GM12878 (cell line): ENCODE measurements around the gene TMEM161A. TPM values are rescaled to one million over a fixed set of nuclear protein-coding genes. Genes with fewer than 3 reads are reported as not detected.

Experiments used
- ATF3 ChIP-seq: IDR thresholded peaks from 2 replicates; pipeline ENCODE4 v1.6.1; 2011; ENCODE audit warnings: low read depth, mild to moderate bottlenecking, low read length, moderate library complexity, borderline replicate concordance; ENCODE audit errors: extremely low read depth
- CBX5 ChIP-seq: sonication (generic); IDR thresholded peaks from 2 replicates; pipeline ENCODE4 v1.6.1; 2016; ENCODE audit warnings: low read depth, moderate library complexity, mild to moderate bottlenecking, inconsistent platforms
- CHD2 ChIP-seq: IDR thresholded peaks from 2 replicates; pipeline ENCODE4 v1.6.1; 2011; ENCODE audit warnings: low read depth, low read length, improper control_type of control experiment, borderline replicate concordance
- JUND ChIP-seq: IDR thresholded peaks from 2 replicates; pipeline ENCODE4 v1.6.1; 2012; ENCODE audit warnings: low read depth, mild to moderate bottlenecking, low read length, improper control_type of control experiment, moderate library complexity
- NRF1 ChIP-seq: conservative IDR thresholded peaks from 2 replicates; pipeline ENCODE4 v1.6.1; 2011; ENCODE audit warnings: mild to moderate bottlenecking, low read depth, low read length, improper control_type of control experiment
- PKNOX1 ChIP-seq: fragments of 450-650 bp; IDR thresholded peaks from 2 replicates; pipeline ENCODE4 v1.6.1; 2016; ENCODE audit warnings: mild to moderate bottlenecking
- PRDM15 ChIP-seq: fragments of 450-650 bp; formaldehyde crosslinking; IDR thresholded peaks from 2 replicates; pipeline ENCODE4 v1.4.0; 2020; ENCODE audit warnings: mild to moderate bottlenecking, moderate library complexity
- RB1 ChIP-seq: fragments of 450-650 bp; formaldehyde crosslinking; IDR thresholded peaks from 2 replicates; pipeline ENCODE4 v1.6.1; 2017; ENCODE audit warnings: mild to moderate bottlenecking, borderline replicate concordance
- SMC3 ChIP-seq: IDR thresholded peaks from 2 replicates; pipeline ENCODE4 v1.6.1; 2011; ENCODE audit warnings: low read length, improper control_type of control experiment, borderline replicate concordance
- ZSCAN29 ChIP-seq: fragments of 450-650 bp; IDR thresholded peaks from 2 replicates; pipeline ENCODE4 v1.6.1; 2017; ENCODE audit warnings: mild to moderate bottlenecking, moderate library complexity
- polyA plus RNA-seq, 11 experiments: library from polyadenylated mRNA; depleted of rRNA in 4 of 11; unstranded in 6 of 11; stranded (reverse) in 5 of 11; fragments of >200 nt; fragmentation: Nextera tagmentation in 4 of 11; fragmentation: Illumina TruSeq in 1 of 11; extraction: Ambion mirVana in 4 of 11; extraction: Trizol in 1 of 11; gene quantifications; 1 replicate in 1 of 11; 2 replicates in 10 of 11; pipeline versions ENCODE4 v1.2.1 to v1.2.3, GENCODE V29; 2011 to 2016; ENCODE audit warnings: inconsistent platforms in 2 of 11, missing spikeins in 2 of 11, low read depth in 1 of 11
- total RNA-seq, 4 experiments: library from RNA; depleted of rRNA in 3 of 4; stranded (reverse); fragments of >200 nt in 3 of 4; fragmentation: Illumina TruSeq in 1 of 4; extraction: Trizol in 1 of 4; gene quantifications; 2 replicates each; pipeline versions ENCODE4 v1.2.1 to v1.2.3, GENCODE V29; 2013 to 2021

The TMEM161A gene
- total and polyA plus RNA-seq, 10 of the 15 experiments (the other 5 are each of a cell fraction or from before 2014, with no cell fraction given) = 1.1 to 37.1 (median 19.0) TPM

GRCh38 chr19:19147344-19147743, 9.1 kb upstream of the TMEM161A start (continued):
- TF ChIP-seq ATF3 (no peak), CHD2 (no peak), CBX5 (no peak), SMC3 (no peak), ZSCAN29 (no peak), JUND (no peak), RB1 (no peak), NRF1 (no peak), PRDM15 (CRISPR knock-in tag) (no peak), PKNOX1 (no peak)
